ENCODE data around the gene SF3B3. TPM values are rescaled to one million over a fixed set of nuclear protein-coding genes. Genes with fewer than 3 reads are reported as not detected.
A peak's percentile ranks its signal among the peaks of the same experiment; 100 is the strongest.

Gene SF3B3
- total and polyA plus RNA-seq, 4 experiments from 2014 or later, result 105 to 291 (median 219) TPM

DNA sequence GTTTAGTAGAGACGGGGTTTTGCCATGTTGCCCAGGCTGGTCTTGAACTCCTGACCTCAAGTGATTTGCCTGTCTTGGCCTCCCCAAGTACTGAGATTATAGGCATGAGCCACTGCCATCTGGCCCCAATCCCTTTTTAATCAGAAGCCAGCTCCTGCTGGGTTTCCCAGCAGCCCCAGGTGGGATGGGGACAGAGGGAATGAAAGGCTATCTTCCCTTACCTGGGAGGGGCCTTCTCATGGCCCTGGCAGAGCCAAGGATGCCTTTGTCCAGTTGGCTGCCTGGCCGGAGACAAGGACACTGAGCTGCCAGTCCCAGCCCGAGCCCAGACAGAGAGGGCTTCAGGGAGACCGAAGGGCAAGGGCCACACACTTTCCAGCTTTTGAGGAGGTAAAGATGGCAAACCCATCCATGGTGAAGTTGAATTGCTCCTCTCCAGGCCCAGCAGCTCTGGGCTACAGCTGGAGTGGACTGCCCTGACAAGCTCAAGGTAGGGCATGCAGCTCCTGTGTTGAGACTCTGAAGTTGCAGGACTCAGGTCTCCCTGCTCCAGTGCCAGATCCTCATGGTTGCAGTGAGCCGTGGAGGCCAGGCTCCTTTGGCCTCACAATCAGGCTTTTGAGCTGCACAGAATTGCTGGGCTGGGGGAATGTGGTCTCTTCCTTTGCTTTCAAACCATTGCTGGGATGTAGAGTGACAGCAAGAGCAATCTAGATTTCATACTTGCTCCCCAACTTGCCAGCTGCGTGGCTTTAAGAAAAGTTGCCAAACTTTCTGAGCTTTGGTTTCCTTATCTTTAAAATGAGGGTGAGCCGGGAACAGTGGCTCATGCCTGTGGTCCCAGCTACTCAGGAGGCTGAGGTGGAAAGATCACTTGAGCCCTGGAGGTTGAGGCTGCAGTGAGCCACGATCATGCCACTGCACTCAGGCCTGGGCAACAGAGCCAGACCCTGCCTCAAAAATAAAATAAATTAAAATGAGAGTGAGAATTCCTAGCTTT lies 78.3 kb downstream of the SF3B3 start:
- Histone ChIP-seq H3K9me3 (ENCODE audit: control insufficient read depth in 1 of 2, low read length in 2 of 2) (no peaks in the 10 kb centered on the region), H3K36me3 (ENCODE audit: insufficient read depth, low read length) (no peaks in the 10 kb centered on the region), H3K4me1 (ENCODE audit: insufficient read depth, low read length) (no peaks in the 10 kb centered on the region), H3K4me3 (ENCODE audit: low read length in 2 of 2) (no peak overlapping the region), H3K27me3 (ENCODE audit: insufficient read depth, low read length) (no peaks in the 10 kb centered on the region), H3K27ac (ENCODE audit: low read depth, low read length) (no peak overlapping the region)
- CTCF ChIA-PET (ENCODE audit: partially characterized antibody), result no interaction called here
- intact Hi-C loops (cut with micrococcal nuclease), result no loop called here
- no peak overlapping the region for H3K27ac Mint-ChIP-seq
- no peaks in the 10 kb centered on the region for H3K27me3 Mint-ChIP-seq
- POLR2A ChIA-PET (ENCODE audit: partially characterized antibody), result no interaction called here
- H3K4me3 Mint-ChIP-seq, result no peak overlapping the region
- no peaks in the 10 kb centered on the region for H3K36me3 Mint-ChIP-seq
- H3K9me3 Mint-ChIP-seq, result no peaks in the 10 kb centered on the region
- H3K4me1 Mint-ChIP-seq, result no peaks in the 10 kb centered on the region
- DNase-seq, result no peak

GRCh38 chr16:70602831-70603230 lies 79.2 kb downstream of the SF3B3 start:
- intact Hi-C loops (cut with micrococcal nuclease), result no loop called here
- CTCF ChIA-PET (ENCODE audit: partially characterized antibody), result no interaction called here

DNA sequence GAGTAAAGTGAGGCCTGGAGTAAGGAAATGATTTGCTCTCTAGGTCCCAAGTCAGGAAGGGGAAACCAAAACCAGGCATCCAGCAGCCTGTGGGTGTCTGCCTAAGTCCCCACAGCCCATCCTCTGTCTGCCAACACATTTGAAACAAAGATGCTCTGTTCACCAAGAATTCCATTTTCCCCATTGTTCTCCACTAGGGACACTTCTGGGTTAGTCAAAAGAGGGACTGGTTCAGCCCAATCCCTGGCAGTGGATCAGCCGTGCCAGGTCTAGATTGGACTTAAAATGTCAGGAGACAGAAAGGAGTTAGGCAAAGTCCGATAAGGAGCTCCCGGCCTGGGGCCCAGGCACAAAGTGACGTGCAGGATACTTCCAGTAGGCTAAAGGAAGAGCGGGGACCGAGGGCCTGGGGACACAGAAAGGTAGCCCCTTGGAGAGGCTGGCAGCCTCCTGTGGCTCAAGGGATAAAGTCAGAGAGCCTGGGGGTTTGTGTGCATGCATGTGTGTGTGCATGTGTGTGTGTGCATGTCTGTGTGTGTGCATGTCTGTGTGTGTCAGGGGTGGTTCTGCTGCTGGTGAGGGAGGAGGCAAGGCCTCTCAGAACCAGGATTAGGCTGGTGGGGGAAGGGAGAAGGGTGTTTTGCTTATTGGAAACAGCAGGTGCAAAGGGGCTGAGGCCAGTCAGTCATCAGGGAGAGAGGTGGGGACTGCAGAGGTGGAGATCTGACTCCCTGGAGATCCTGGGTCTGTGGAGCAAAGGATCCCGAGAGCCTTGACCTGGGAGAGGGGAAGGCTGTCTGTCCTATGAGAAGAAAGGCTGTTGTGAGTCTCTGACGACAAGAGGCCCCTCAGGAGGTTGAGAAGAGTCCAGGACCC lies 81.0 kb downstream of the SF3B3 start:
- no peak overlapping the region for H3K27ac Mint-ChIP-seq
- Histone ChIP-seq H3K4me1 (ENCODE audit: insufficient read depth, low read length) (no peaks in the 10 kb centered on the region), H3K36me3 (ENCODE audit: insufficient read depth, low read length) (no peaks in the 10 kb centered on the region), H3K4me3 (ENCODE audit: low read length in 2 of 2) (no peak overlapping the region), H3K9me3 (ENCODE audit: control insufficient read depth in 1 of 2, low read length in 2 of 2) (no peaks in the 10 kb centered on the region), H3K27me3 (ENCODE audit: insufficient read depth, low read length) (no peaks in the 10 kb centered on the region), H3K27ac (ENCODE audit: low read depth, low read length) (no peak overlapping the region)
- DNase-seq, result no peak
- ChIA-PET CTCF (ENCODE audit: partially characterized antibody) (no interaction called here), POLR2A (ENCODE audit: partially characterized antibody) (no interaction called here)
- H3K4me1 Mint-ChIP-seq, result no peaks in the 10 kb centered on the region
- H3K9me3 Mint-ChIP-seq, result no peaks in the 10 kb centered on the region
- no peak overlapping the region for H3K4me3 Mint-ChIP-seq
- H3K36me3 Mint-ChIP-seq, result no peaks in the 10 kb centered on the region
- intact Hi-C loops (cut with micrococcal nuclease), result no loop called here
- H3K27me3 Mint-ChIP-seq, result no peaks in the 10 kb centered on the region

More at GRCh38 chr16:70602831-70603230, 79.2 kb downstream of the SF3B3 start:
- Mint-ChIP-seq H3K9me3 (no peaks in the 10 kb centered on the region), H3K27me3 (no peaks in the 10 kb centered on the region), H3K4me3 (no peak overlapping the region), H3K36me3 (no peaks in the 10 kb centered on the region), H3K4me1 (no peaks in the 10 kb centered on the region), H3K27ac (no peak overlapping the region)
- Histone ChIP-seq H3K36me3 (ENCODE audit: insufficient read depth, low read length) (no peaks in the 10 kb centered on the region), H3K27ac (ENCODE audit: low read depth, low read length) (no peak overlapping the region), H3K9me3 (ENCODE audit: control insufficient read depth in 1 of 2, low read length in 2 of 2) (no peaks in the 10 kb centered on the region), H3K27me3 (ENCODE audit: insufficient read depth, low read length) (no peaks in the 10 kb centered on the region), H3K4me1 (ENCODE audit: insufficient read depth, low read length) (no peaks in the 10 kb centered on the region), H3K4me3 (ENCODE audit: low read length in 2 of 2) (no peak overlapping the region)
- no peak for DNase-seq
- POLR2A ChIA-PET (ENCODE audit: partially characterized antibody), result no interaction called here

DNA sequence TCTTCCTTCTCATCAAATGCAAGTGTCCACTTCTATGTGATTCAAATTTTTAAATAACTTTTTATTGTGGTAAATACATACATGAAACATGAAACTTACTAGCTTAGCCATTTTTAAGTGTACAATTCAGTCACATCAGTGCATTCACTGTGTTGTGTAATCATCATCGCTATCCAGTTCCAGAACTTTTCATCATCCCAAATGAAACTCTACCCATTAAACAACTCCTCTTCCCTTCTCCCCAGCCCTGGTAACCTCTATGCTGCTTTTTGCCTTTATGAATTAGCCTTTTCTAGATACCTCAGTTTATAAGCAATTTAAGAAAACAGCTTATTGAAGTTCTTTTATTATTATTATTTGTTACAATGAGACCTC lies 81.7 kb downstream of the SF3B3 start:
- H3K27me3 ChIP-seq (ENCODE audit: insufficient read depth, low read length), result no peaks in the 10 kb centered on the region
- intact Hi-C loops (cut with micrococcal nuclease), result no loop called here
- ChIA-PET CTCF (ENCODE audit: partially characterized antibody) (no interaction called here), POLR2A (ENCODE audit: partially characterized antibody) (no interaction called here)
- Mint-ChIP-seq H3K27me3 (no peaks in the 10 kb centered on the region), H3K36me3 (no peaks in the 10 kb centered on the region), H3K4me3 (no peak overlapping the region), H3K4me1 (no peaks in the 10 kb centered on the region), H3K9me3 (no peaks in the 10 kb centered on the region), H3K27ac (no peak overlapping the region)
- H3K36me3 ChIP-seq (ENCODE audit: insufficient read depth, low read length), result no peaks in the 10 kb centered on the region
- no peaks in the 10 kb centered on the region for H3K4me1 ChIP-seq (ENCODE audit: insufficient read depth, low read length)
- no peak overlapping the region for H3K27ac ChIP-seq (ENCODE audit: low read depth, low read length)
- no peaks in the 10 kb centered on the region for H3K9me3 ChIP-seq (ENCODE audit: control insufficient read depth in 1 of 2, low read length in 2 of 2)
- no peak overlapping the region for H3K4me3 ChIP-seq (ENCODE audit: low read length in 2 of 2)
- no peak for DNase-seq

GRCh38 chr16:70608521-70608920 lies 84.9 kb downstream of the SF3B3 start:
- Mint-ChIP-seq H3K9me3 (no peaks in the 10 kb centered on the region), H3K4me3 (no peak overlapping the region), H3K27ac (no peak overlapping the region), H3K36me3 (no peaks in the 10 kb centered on the region), H3K27me3 (peaks cover 0 to 1% of the 10 kb centered on the region in 2 donors), H3K4me1 (no peaks in the 10 kb centered on the region)
- H3K27ac ChIP-seq (ENCODE audit: low read depth, low read length), result no peak overlapping the region
- ChIA-PET CTCF (ENCODE audit: partially characterized antibody) (interaction anchor here (1.0 kb wide), 1 partner anchor 45 kb away, joined by 3 read pairs; no protein-coding TSS in a partner anchor), POLR2A (ENCODE audit: partially characterized antibody) (no interaction called here)
- no peaks in the 10 kb centered on the region for H3K27me3 ChIP-seq (ENCODE audit: insufficient read depth, low read length)
- intact Hi-C loops (cut with micrococcal nuclease), result no loop called here
- no peaks in the 10 kb centered on the region for H3K9me3 ChIP-seq (ENCODE audit: control insufficient read depth in 1 of 2, low read length in 2 of 2)
- no peaks in the 10 kb centered on the region for H3K4me1 ChIP-seq (ENCODE audit: insufficient read depth, low read length)
- H3K4me3 ChIP-seq (ENCODE audit: low read length in 2 of 2), result no peak overlapping the region
- DNase-seq, result no peak
- no peaks in the 10 kb centered on the region for H3K36me3 ChIP-seq (ENCODE audit: insufficient read depth, low read length)

DNA sequence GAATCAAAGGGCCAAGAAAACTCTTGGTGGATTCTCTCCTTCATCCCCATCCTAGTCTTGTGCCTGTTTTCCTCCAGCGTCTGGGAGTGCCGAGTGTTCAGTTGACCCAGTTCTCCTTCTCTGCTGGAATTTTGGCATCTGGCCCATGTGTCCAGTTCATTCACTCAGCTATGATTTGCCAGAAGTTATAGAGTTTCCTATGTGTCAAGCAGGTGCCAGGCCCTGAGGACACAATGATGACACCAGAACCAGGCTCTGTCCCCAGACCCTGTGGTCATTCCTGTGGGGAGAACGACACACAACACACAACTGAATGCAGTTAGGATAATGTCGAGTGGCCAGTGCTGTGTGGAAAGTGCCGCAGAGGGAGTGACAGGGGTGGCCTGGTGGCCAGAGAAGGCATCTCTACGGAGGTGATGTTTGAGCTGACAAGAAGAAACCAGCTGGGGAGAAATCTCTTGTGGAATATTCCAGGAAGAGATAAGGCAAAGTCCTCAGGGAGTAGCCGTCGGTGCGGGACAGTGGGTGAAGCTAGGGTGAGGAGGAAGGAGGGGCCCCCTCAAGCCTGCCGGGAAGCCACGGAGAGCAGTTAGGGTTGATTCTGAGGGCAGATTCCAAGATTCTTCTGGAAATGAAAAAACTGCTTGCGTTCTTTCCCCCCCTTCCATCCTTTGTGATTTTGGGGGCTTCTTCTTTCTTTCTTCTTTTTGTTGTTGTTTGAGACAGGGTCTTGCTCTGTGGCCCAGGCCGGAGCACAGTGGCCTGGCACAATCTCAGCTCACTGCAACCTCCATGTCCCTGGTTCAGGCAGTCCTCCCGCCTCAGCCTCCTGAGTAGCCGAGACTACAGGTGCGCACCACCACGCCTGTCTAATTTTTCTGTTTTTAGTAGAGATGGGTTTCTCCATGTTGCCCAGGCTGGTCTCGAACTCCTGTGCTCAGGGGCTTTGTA lies 86.9 kb downstream of the SF3B3 start:
- CTCF ChIA-PET (ENCODE audit: partially characterized antibody), result no interaction called here
- H3K4me1 Mint-ChIP-seq, result no peaks in the 10 kb centered on the region
- H3K4me3 Mint-ChIP-seq, result peak overlapping the region in 1 of 8 donors; percentile 11
- no peaks in the 10 kb centered on the region for H3K36me3 ChIP-seq (ENCODE audit: insufficient read depth, low read length)
- DNase-seq, result no peak
- peaks cover 0 to 1% of the 10 kb centered on the region in 2 donors for H3K27me3 Mint-ChIP-seq
- H3K9me3 Mint-ChIP-seq, result no peaks in the 10 kb centered on the region
- no peak overlapping the region for H3K27ac Mint-ChIP-seq
- no peak overlapping the region for H3K4me3 ChIP-seq (ENCODE audit: low read length in 2 of 2)
- no peaks in the 10 kb centered on the region for H3K4me1 ChIP-seq (ENCODE audit: insufficient read depth, low read length)
- H3K27me3 ChIP-seq (ENCODE audit: insufficient read depth, low read length), result no peaks in the 10 kb centered on the region
- H3K9me3 ChIP-seq (ENCODE audit: control insufficient read depth in 1 of 2, low read length in 2 of 2), result no peaks in the 10 kb centered on the region
- no peaks in the 10 kb centered on the region for H3K36me3 Mint-ChIP-seq
- POLR2A ChIA-PET (ENCODE audit: partially characterized antibody), result no interaction called here
- H3K27ac ChIP-seq (ENCODE audit: low read depth, low read length), result no peak overlapping the region
- intact Hi-C loops (cut with micrococcal nuclease), result no loop called here
